Suppressor macrophage treated with lipopolysaccharide for 1 hour (primary cell): ENCODE results near the gene UBAP1.
A peak's percentile ranks its signal among the peaks of the same experiment; 100 is the strongest.
"Not testable (repeated sequence)": the region's sequence is repeated elsewhere in the genome, so short reads cannot be mapped to it uniquely, and the experiment has no call there.

Experiments
- DNase-seq, 3 donors: peaks; one replicate each; pipeline ENCODE4 v3.0.0-alpha.2; 2020 to 2022

Gene UBAP1

DNA sequence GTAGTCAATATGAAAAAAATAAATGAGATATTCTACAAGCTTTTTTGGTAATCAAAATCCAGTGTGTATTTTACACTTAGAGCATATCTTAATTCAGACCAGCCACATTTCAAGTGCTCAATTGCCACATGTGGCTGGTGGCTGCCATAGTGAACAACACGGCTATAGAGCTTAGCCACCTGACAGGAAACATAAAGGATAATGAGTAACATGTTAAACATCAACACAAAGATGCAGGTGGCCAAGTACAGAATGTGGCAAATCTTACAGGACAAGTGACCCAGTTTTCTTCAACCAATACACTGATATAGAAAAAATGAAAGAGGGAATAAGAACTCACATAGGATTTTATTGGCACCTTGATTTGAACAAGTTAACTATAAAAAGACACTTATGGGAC, 88.8 kb downstream of the UBAP1 start:
- no peak for DNase-seq

DNA sequence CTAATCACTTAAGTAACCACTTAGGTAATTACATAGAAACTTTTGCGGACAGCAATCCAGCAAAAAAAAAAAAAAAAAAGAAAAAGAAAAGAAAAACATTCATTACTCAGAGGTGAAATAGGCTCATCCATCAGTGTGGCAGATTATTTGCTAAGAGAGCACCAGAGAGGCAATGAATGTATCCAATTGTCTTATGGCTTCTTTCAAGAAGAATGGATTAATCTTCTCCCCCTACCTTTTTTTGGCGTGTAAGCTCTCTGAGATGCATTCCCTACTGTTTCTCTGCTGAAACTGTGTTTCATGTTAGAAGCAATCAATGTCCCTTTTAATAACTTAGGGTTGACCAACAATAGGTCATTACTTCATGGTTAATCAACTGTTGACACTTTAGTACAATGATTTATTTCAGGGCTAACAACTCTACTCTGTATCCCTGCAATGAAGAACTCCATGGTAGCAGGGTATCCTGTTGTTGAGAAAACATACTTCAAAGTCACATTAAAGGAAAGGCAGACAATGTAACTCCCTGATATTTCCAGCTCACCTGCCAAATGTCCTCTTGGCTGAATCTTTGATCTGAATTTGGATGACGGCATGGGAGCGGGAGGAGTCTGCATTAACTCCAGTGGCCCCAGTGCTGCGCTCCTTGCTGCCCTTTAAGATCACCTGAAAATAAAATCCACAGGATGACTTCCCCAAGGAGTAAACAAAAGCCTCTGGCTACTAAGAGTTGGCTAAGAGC, 92.6 kb downstream of the UBAP1 start:
- DNase-seq, result no peak

DNA sequence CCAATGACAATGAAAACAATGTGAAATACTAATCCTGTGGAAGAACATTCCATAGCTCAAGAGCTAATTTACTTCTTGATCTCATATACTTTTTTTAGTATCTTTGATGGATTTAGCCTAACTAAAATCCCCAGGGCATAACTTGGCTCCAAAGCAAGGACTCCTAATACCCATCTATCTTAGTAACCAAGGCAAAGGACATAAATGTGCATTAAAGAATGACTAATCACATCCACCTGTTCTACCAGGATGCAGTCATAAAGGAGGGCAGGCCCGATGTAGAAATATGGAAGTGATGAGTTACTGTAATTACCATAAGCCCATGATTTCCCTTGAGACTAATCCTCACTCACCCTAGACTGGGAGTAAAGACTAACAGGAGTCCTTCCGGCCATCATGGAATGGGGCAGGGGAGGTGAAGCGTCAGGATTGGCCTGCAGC, 93.3 kb downstream of the UBAP1 start:
- no peak for DNase-seq

DNA sequence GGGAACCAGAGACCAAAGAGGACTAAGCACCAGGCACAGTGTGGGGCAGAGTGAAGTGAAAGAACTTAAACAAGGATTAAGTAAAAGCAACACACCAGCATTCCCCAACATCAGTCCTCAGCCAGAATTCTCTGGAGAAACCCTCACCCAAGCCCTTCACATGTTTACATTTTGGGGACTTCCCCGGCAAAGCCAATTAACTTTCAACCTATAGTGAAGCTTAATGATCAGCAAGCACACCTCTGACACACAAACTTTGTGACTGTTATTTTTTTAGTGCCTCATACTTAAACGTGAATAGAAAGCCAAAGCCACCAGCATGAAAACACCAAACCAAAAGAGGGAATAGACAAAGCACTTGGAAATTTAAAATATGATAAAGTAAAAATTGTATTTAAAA, 94.7 kb downstream of the UBAP1 start:
- not testable (repeated sequence) for DNase-seq

GRCh38 chr9:34275811-34276210, 97.0 kb downstream of the UBAP1 start:
- DNase-seq, result no peak

DNA sequence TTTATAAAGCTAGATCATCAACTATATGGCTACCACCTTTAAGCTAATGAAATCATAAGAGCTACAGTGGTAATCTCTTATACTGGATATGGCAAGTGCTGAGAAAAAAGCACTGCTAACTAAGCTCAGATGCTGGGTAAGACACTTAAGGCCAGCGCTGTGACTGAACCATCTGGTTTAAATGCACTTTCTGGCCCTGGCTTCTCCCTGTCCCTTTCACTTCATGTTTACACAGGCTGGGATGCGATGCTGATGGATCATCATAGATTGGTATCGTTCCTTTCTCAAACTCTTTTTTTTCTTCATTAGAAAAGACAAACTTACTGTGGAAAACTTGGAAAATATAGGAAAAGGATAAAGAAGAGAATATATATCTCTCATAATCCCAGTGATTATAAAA, 97.9 kb downstream of the UBAP1 start:
- DNase-seq, result no peak

DNA sequence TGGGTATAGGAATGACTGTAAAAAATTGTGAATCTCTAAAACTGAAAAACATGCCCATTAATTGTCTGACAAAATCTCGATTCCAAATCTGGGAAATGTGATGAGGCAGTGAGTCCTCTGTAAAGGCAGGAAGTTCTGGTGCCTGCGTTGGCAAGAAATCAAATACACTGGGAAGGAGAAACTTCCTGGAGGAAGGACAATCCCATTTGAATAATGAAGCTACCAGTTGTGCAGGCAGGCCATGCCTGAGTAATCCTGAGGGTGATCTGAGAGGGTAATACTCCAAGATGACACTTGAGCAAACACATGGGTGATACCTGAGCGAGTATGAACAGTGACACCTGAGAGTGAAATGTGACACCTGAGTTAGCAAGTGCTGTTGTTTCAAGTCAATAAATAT, 100.6 kb downstream of the UBAP1 start:
- no peak for DNase-seq

- DNase-seq, result no peak
Observed at GRCh38 chr9:34282096-34282495, 103.3 kb downstream of the UBAP1 start.

- DNase-seq, result no peak
Observed at GRCh38 chr9:34289159-34289558, 110.3 kb downstream of the UBAP1 start.

DNA sequence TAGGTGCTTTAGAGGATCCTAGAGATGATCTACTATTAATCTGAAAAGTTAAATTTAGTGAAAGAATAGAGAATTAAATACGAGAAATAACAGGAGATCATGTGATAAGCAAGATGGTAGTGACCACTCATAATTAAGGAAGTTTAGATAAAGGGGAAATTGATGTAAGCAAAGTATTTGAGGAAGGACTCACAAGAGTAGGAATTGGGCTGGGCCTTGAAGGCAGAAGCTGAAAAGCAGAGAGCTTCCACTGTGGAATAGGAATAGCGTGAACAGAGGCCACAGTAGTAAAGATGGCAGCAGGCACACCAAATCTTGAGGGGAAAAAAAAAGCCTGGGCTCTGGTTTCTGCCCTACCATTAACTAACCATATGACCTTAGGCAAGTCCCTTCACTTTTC, 112.2 kb downstream of the UBAP1 start:
- peak; percentile 62 to 76 (median 71) for DNase-seq

- no peak for DNase-seq
Observed at GRCh38 chr9:34291423-34291822, 112.6 kb downstream of the UBAP1 start.

- no peak for DNase-seq
Observed at GRCh38 chr9:34292552-34292951, 113.7 kb downstream of the UBAP1 start.

- not testable (repeated sequence) for DNase-seq
Observed at GRCh38 chr9:34301064-34301463, 122.2 kb downstream of the UBAP1 start.
